Sigmoid colon (tissue), 7 donors: ENCODE data around the gene CAMTA1. TPM values are rescaled to one million over a fixed set of nuclear protein-coding genes. Genes with fewer than 3 reads are reported as not detected.
A peak's percentile ranks its signal among the peaks of the same experiment; 100 is the strongest.

Source experiments
- DNase-seq: peaks from one replicate; pipeline ENCODE4 v3.0.0-alpha.2; 2019
- H3K27ac ChIP-seq, 4 donors: fragments of 200-600 bp; sonication (generic); one replicate each; pipeline ENCODE4 v1.5.1; 2016 to 2019; ENCODE audit warnings: mild to moderate bottlenecking in 1 of 4
- H3K27me3 ChIP-seq, 3 donors: fragments of 200-600 bp; sonication (generic); one replicate each; pipeline ENCODE4 v1.5.1; 2019; ENCODE audit warnings: mild to moderate bottlenecking in 1 of 3
- H3K36me3 ChIP-seq, 4 donors: fragments of 200-600 bp; sonication (generic); one replicate each; pipeline ENCODE4 v1.5.1; 2016 to 2019
- H3K4me1 ChIP-seq, 4 donors: fragments of 200-600 bp; sonication (generic); one replicate each; pipeline ENCODE4 v1.5.1; 2017 to 2019
- H3K4me3 ChIP-seq, 4 donors: fragments of 200-600 bp; sonication (generic); one replicate each; pipeline ENCODE4 v1.5.1; 2017 to 2019; ENCODE audit warnings: mild to moderate bottlenecking in 2 of 4, moderate library complexity in 1 of 4
- H3K9me3 ChIP-seq, 4 donors: fragments of 200-600 bp in 3 of 4; sonication (generic) in 3 of 4; one replicate each; pipeline versions ENCODE4 v1.5.1 to v1.6.1; 2013 to 2019
- CTCF ChIP-seq, 4 experiments: fragments of 450-650 bp in 3 of 4; fragments of 200-600 bp in 1 of 4; IDR thresholded peaks; one replicate each; pipeline ENCODE4 v1.5.1; 2016 to 2019; ENCODE audit warnings: antibody characterized with exemption in 4 of 4, mild to moderate bottlenecking in 3 of 4, moderate library complexity in 2 of 4
- EP300 ChIP-seq, 4 donors: sonication (generic); formaldehyde crosslinking; IDR thresholded peaks; one replicate each; pipeline ENCODE4 v1.6.1; 2017; ENCODE audit warnings: antibody characterized with exemption in 4 of 4
- POLR2A ChIP-seq, 2 donors: fragments of 450-650 bp; IDR thresholded peaks; one replicate each; pipeline ENCODE4 v1.6.1; 2016; ENCODE audit warnings: antibody characterized with exemption in 2 of 2, mild to moderate bottlenecking in 2 of 2, moderate library complexity in 2 of 2
- POLR2AphosphoS5 ChIP-seq, 4 donors: sonication (generic); formaldehyde crosslinking; IDR thresholded peaks; one replicate each; pipeline ENCODE4 v1.6.1; 2017; ENCODE audit warnings: antibody characterized with exemption in 4 of 4
- WGBS, 2 donors: extraction: QIAGEN DNeasy Blood & Tissue Kit; methylation state at CpG; one replicate each; pipeline ENCODE4 v1.1.7; 2013; 5-methylcytosine and 5-hydroxymethylcytosine counted together
- intact Hi-C: fragments of 100-400 bp; cut with DNase I; formaldehyde crosslinking; loops from one replicate; pipeline ENCODE4 v1.15.1; 2023
- polyA plus RNA-seq, 3 donors: library from polyadenylated mRNA; stranded (reverse); fragments of 200-250 nt; gene quantifications; one replicate each; pipeline ENCODE4 v1.2.3, GENCODE V29; 2013
- total RNA-seq, 4 donors: library from RNA; depleted of rRNA; stranded (reverse); fragments of >200 nt; gene quantifications; one replicate each; pipeline ENCODE4 v1.1.0, GENCODE V29; 2016
- donor health status: healthy with polysubstance abuse.
- donor health status: Bipolar disorder and iron deficiency.
- donor health status: healthy.

The CAMTA1 gene
- total and polyA plus RNA-seq, 7 donors = 97.9 to 196 (median 177) TPM

- intact Hi-C loops = no loop called here
- Histone ChIP-seq H3K27me3 (no peaks in the 10 kb centered on the region), H3K4me1 (peaks cover 0 to 18% (median 17%) of the 10 kb centered on the region in 4 donors), H3K9me3 (no peaks in the 10 kb centered on the region), H3K27ac (peak overlapping the region in 3 of 4 donors; percentile 33 to 59 (median 35)), H3K4me3 (peak overlapping the region in 1 of 4 donors; percentile 14), H3K36me3 (no peaks in the 10 kb centered on the region)
- TF ChIP-seq EP300 (IDR thresholded peaks at IDR 0.05) (no peak), POLR2AphosphoS5 (IDR thresholded peaks at IDR 0.05) (no peak), POLR2A (IDR thresholded peaks at IDR 0.05) (no peak), CTCF (IDR thresholded peaks at IDR 0.05) (no peak)
- no peak for DNase-seq
- 69 to 80% methylated on average over 7 of the region's 7 CpGs for WGBS, 2 donors
Observed at GRCh38 chr1:6771441-6771769, 13.8 kb upstream of the CAMTA1 start.

GRCh38 chr1:6774381-6774780, 10.9 kb upstream of the CAMTA1 start:
- Histone ChIP-seq H3K9me3 (no peaks in the 10 kb centered on the region), H3K27me3 (no peaks in the 10 kb centered on the region), H3K36me3 (no peaks in the 10 kb centered on the region), H3K4me1 (peaks cover 0 to 18% (median 17%) of the 10 kb centered on the region in 4 donors), H3K27ac (no peak overlapping the region), H3K4me3 (no peak overlapping the region)
- TF ChIP-seq POLR2A (IDR thresholded peaks at IDR 0.05) (no peak), POLR2AphosphoS5 (IDR thresholded peaks at IDR 0.05) (no peak), EP300 (IDR thresholded peaks at IDR 0.05) (no peak), CTCF (IDR thresholded peaks at IDR 0.05) (no peak)
- DNase-seq = no peak
- intact Hi-C loops = no loop called here
- 90 to 91% methylated on average over 1 of the region's 1 CpG for WGBS, 2 donors

- no peak for DNase-seq
- Histone ChIP-seq H3K27me3 (no peaks in the 10 kb centered on the region), H3K36me3 (no peaks in the 10 kb centered on the region), H3K4me3 (no peak overlapping the region), H3K9me3 (no peaks in the 10 kb centered on the region), H3K27ac (no peak overlapping the region), H3K4me1 (peaks cover 0 to 16% (median 14%) of the 10 kb centered on the region in 4 donors)
- intact Hi-C loops = no loop called here
- WGBS, 2 donors = 94 to 95% methylated on average over 8 of the region's 8 CpGs
- TF ChIP-seq EP300 (IDR thresholded peaks at IDR 0.05) = no peak
- no peak for TF ChIP-seq POLR2A (IDR thresholded peaks at IDR 0.05)
- TF ChIP-seq CTCF (IDR thresholded peaks at IDR 0.05) = no peak
- no peak for TF ChIP-seq POLR2AphosphoS5 (IDR thresholded peaks at IDR 0.05)
Observed at GRCh38 chr1:6775261-6776043, 9.8 kb upstream of the CAMTA1 start.

- peaks cover 0 to 6% (median 5%) of the 10 kb centered on the region in 4 donors for H3K4me1 ChIP-seq
- no peak overlapping the region for H3K4me3 ChIP-seq
- DNase-seq = no peak
- 92 to 93% methylated on average over 2 of the region's 2 CpGs for WGBS, 2 donors
- no peaks in the 10 kb centered on the region for H3K27me3 ChIP-seq
- TF ChIP-seq POLR2A (IDR thresholded peaks at IDR 0.05) = no peak
- TF ChIP-seq EP300 (IDR thresholded peaks at IDR 0.05) = no peak
- TF ChIP-seq CTCF (IDR thresholded peaks at IDR 0.05) = no peak
- no peak for TF ChIP-seq POLR2AphosphoS5 (IDR thresholded peaks at IDR 0.05)
- no peak overlapping the region for H3K27ac ChIP-seq
- H3K36me3 ChIP-seq = no peaks in the 10 kb centered on the region
- no peaks in the 10 kb centered on the region for H3K9me3 ChIP-seq
- intact Hi-C loops = no loop called here
Observed at GRCh38 chr1:6776389-6776788, 8.9 kb upstream of the CAMTA1 start.
